GM23248 (cell line): ENCODE data around the gene TBC1D10A. TPM values are rescaled to one million over a fixed set of nuclear protein-coding genes. Genes with fewer than 3 reads are reported as not detected.
A peak's percentile ranks its signal among the peaks of the same experiment; 100 is the strongest.

Source experiments
- DNase-seq: peaks from one replicate; pipeline ENCODE4 v3.0.0-alpha.2; 2015
- H2AFZ ChIP-seq: fragments of 200-600 bp; sonication (generic); 2 replicates; pipeline ENCODE4 v1.6.1; 2016; ENCODE audit warnings: antibody characterized with exemption
- H3F3A ChIP-seq: fragments of 200-600 bp; sonication (generic); 2 replicates; pipeline ENCODE4 v1.6.1; 2016; ENCODE audit warnings: mild to moderate bottlenecking, antibody characterized with exemption, mixed run types; ENCODE audit not compliant: insufficient read depth
- H3K27ac ChIP-seq: fragments of 200-600 bp; sonication (generic); 2 replicates; pipeline ENCODE4 v1.5.1; 2016; ENCODE audit warnings: mild to moderate bottlenecking
- H3K27me3 ChIP-seq: fragments of 200-600 bp; sonication (generic); replicated peaks from 2 replicates; pipeline ENCODE4 v1.6.1; 2016; ENCODE audit warnings: mild to moderate bottlenecking; ENCODE audit not compliant: insufficient read depth
- H3K36me3 ChIP-seq: fragments of 200-600 bp; sonication (generic); 2 replicates; pipeline ENCODE4 v1.6.1; 2016; ENCODE audit warnings: low read depth, mild to moderate bottlenecking
- H3K4me1 ChIP-seq: fragments of 200-600 bp; sonication (generic); 2 replicates; pipeline ENCODE4 v1.6.1; 2016; ENCODE audit warnings: mild to moderate bottlenecking; ENCODE audit not compliant: insufficient read depth
- H3K4me2 ChIP-seq: fragments of 200-600 bp; sonication (generic); one replicate; pipeline ENCODE4 v1.6.1; 2016; ENCODE audit warnings: mild to moderate bottlenecking; ENCODE audit not compliant: unreplicated experiment
- H3K4me3 ChIP-seq: fragments of 200-600 bp; sonication (generic); 2 replicates; pipeline ENCODE4 v1.5.1; 2016; ENCODE audit warnings: mild to moderate bottlenecking
- H3K79me2 ChIP-seq: fragments of 200-600 bp; sonication (generic); 2 replicates; pipeline ENCODE4 v1.6.1; 2016; ENCODE audit warnings: mild to moderate bottlenecking; ENCODE audit not compliant: insufficient read depth
- H3K9ac ChIP-seq: fragments of 200-600 bp; sonication (generic); 2 replicates; pipeline ENCODE4 v1.6.1; 2016; ENCODE audit warnings: mild to moderate bottlenecking
- H3K9me2 ChIP-seq: fragments of 200-600 bp; sonication (generic); 2 replicates; pipeline ENCODE4 v1.6.1; 2016; ENCODE audit warnings: mixed run types, mild to moderate bottlenecking, moderate library complexity; ENCODE audit not compliant: insufficient read depth
- H3K9me3 ChIP-seq: fragments of 200-600 bp; sonication (generic); one replicate; pipeline ENCODE4 v1.6.1; 2017; ENCODE audit warnings: low read depth
- H4K20me1 ChIP-seq: fragments of 200-600 bp; sonication (generic); 2 replicates; pipeline ENCODE4 v1.6.0; 2016; ENCODE audit not compliant: insufficient read depth
- EZH2 ChIP-seq: fragments of 200-600 bp; sonication (generic); IDR thresholded peaks from 2 replicates; pipeline ENCODE4 v1.6.1; 2018; ENCODE audit warnings: antibody characterized with exemption, mild to moderate bottlenecking; ENCODE audit not compliant: insufficient read depth, poor library complexity, severe bottlenecking
- EZH2phosphoT487 ChIP-seq: fragments of 200-600 bp; sonication (generic); IDR thresholded peaks from 2 replicates; pipeline ENCODE4 v1.6.1; 2018; ENCODE audit warnings: antibody characterized with exemption, moderate library complexity, mild to moderate bottlenecking, low read depth; ENCODE audit not compliant: insufficient read depth
- WGBS, 2 experiments: methylation state at CpG; one replicate each; pipeline ENCODE4 v1.1.6; 2015 to 2017; ENCODE audit warnings: low lambda C conversion rate in 2 of 2, low coverage in 1 of 2; ENCODE audit errors: missing lambda C conversion rate in 2 of 2; 5-methylcytosine and 5-hydroxymethylcytosine counted together
- in situ Hi-C: fragments of 300-500 bp; cut with MboI; formaldehyde crosslinking; loops from 2 replicates; pipeline ENCODE4 v1.15.0; 2020
- polyA plus RNA-seq: library from polyadenylated mRNA; unstranded; fragments of >200 nt; fragmentation: Nextera tagmentation; extraction: Ambion mirVana; gene quantifications from 2 replicates; pipeline ENCODE4 v1.2.1, GENCODE V29; 2016
- total RNA-seq: library from RNA; depleted of rRNA; stranded (reverse); fragments of >200 nt; shearing (Covaris generic); gene quantifications from 2 replicates; pipeline ENCODE4 v1.2.3, GENCODE V29; 2014

Gene TBC1D10A
- total and polyA plus RNA-seq, 2 experiments from 2014 or later: 16.9 to 21.9 TPM

DNA sequence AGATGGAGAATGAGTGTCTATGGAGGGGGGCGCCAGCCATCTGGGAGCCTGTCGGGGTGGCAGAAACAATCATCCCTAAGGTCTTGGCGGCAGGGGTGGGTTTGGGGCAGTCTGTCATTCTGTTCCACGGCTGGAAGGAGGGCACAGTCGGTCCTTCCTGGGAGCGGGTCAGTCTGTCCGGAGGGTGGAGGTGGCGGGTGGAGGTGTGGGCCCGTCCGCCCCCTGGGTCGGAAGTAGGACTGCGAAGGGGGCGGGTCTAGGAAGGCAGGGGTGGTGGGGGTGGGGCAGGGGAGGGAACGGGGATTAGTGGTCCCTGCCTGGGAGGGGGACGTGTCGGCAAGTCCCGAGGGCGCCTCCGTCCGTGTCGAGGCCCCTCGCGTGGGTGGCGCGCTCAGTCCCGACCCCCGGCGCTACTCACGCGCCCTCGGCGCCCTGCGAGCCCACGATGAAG, 461 bp downstream of the TBC1D10A start:
- H3K4me2 ChIP-seq: peak overlapping the region; percentile 94
- H3K27me3 ChIP-seq: no peaks in the 10 kb centered on the region
- H3F3A ChIP-seq: peaks cover 28% of the 10 kb centered on the region
- peak overlapping the region; percentile 79 for H3K4me3 ChIP-seq
- in situ Hi-C loops: no loop called here
- TF ChIP-seq EZH2phosphoT487: no peak
- TF ChIP-seq EZH2: no peak
- H3K36me3 ChIP-seq: no peaks in the 10 kb centered on the region
- H3K79me2 ChIP-seq: peaks cover 41% of the 10 kb centered on the region
- 1% methylated on average over 34 of the region's 34 CpGs; no CpG with 5 or more reads in 1 of the 2 experiments for WGBS, 2 experiments
- no peaks in the 10 kb centered on the region for H3K9me3 ChIP-seq
- H3K9ac ChIP-seq: peak overlapping the region; percentile 91
- no peaks in the 10 kb centered on the region for H3K9me2 ChIP-seq
- peak overlapping the region; percentile 53; the same call in 1 of the 2 replicates for H2AFZ ChIP-seq
- H3K4me1 ChIP-seq: peaks cover 18% of the 10 kb centered on the region
- no peaks in the 10 kb centered on the region for H4K20me1 ChIP-seq
- peak overlapping the region; percentile 79 for H3K27ac ChIP-seq
- DNase-seq: peak; percentile 56

DNA sequence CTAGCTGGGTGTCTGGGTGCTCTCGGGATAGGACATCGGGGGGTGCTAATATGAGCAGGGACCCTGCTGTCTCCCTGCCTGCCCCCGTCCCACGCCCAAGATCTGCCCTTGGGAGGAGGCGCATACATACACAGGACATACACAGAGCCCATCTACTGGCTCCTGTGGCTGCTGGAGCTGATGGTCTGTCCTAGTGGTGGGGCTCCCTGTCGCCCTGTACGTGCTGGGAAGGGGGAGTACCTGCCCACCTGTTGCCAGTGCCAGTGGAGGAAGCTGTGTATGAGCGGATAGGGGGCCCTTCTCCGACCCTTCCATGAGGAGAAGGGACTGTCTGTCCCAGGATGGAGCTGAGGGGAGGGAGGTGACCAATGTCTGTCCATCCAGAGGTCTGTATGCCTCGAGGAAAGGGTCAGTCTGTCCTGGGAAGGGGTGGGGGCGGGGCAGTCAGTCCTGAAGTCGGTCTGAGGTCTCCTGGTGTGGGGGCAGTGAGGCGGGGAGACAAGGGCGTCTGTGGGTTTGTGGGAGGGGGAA, 952 bp downstream of the TBC1D10A start:
- peak overlapping the region; percentile 91 for H3K9ac ChIP-seq
- WGBS, 2 experiments: 10% methylated on average over 11 to 14 of the region's 14 CpGs
- H3K4me2 ChIP-seq: peak overlapping the region; percentile 94

DNA sequence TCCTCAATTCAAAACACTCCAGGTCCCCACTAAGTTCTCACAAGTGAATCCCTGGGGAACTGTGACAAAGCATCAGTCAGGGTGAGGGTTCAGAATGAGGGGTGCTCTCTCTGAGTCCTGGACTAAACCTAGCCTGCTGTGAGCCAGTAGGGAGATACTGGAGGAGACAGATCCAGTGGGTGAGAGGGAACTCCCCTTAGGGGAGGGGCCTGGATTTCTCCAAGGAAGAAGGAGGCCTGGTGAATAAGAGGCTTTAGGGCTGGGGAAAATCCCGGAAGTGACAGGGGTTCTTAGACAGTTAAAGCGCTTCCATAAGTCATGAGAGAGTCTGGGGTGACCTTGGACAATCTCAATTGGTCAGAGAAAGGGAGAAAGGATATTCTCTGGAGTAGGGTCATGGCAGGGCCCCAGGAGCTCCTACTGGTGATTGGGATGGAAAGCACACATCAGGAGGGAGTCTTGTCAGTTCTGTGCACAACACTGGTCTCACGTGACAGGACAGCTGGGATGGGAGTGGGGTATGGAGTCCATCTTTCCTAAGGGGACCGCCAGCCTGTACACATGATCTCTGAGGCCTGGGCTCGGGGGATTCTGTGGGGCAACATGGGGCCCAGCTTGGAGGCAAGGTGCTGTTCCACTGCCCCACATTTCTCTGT, 1.5 kb downstream of the TBC1D10A start:
- peaks cover 18% of the 10 kb centered on the region for H3K4me1 ChIP-seq
- H3K36me3 ChIP-seq: no peaks in the 10 kb centered on the region
- H3K79me2 ChIP-seq: peaks cover 52% of the 10 kb centered on the region
- H3K27ac ChIP-seq: peak overlapping the region; percentile 79
- H2AFZ ChIP-seq: no peak overlapping the region
- peak overlapping the region; percentile 79 for H3K4me3 ChIP-seq
- DNase-seq: peak; percentile 94
- H4K20me1 ChIP-seq: no peaks in the 10 kb centered on the region
- no peaks in the 10 kb centered on the region for H3K9me3 ChIP-seq
- no peaks in the 10 kb centered on the region for H3K9me2 ChIP-seq
- no peaks in the 10 kb centered on the region for H3K27me3 ChIP-seq
- in situ Hi-C loops: no loop called here
- peak overlapping the region; percentile 91 for H3K9ac ChIP-seq
- peaks cover 27% of the 10 kb centered on the region for H3F3A ChIP-seq
- peak overlapping the region; percentile 94 for H3K4me2 ChIP-seq
- 4% methylated on average over 5 of the region's 5 CpGs for WGBS, 2 experiments
- no peak for TF ChIP-seq EZH2
- no peak for TF ChIP-seq EZH2phosphoT487

More for the DNA sequence above, 952 bp downstream of the TBC1D10A start:
- Histone ChIP-seq H3K4me1 (peaks cover 18% of the 10 kb centered on the region), H4K20me1 (no peaks in the 10 kb centered on the region), H2AFZ (no peak overlapping the region), H3K4me3 (peak overlapping the region; percentile 79), H3F3A (peaks cover 27% of the 10 kb centered on the region), H3K36me3 (no peaks in the 10 kb centered on the region), H3K27me3 (no peaks in the 10 kb centered on the region), H3K27ac (peak overlapping the region; percentile 79), H3K9me2 (no peaks in the 10 kb centered on the region), H3K79me2 (peaks cover 46% of the 10 kb centered on the region), H3K9me3 (no peaks in the 10 kb centered on the region)
- peak; percentile 27 for DNase-seq
- TF ChIP-seq EZH2phosphoT487 (no peak), EZH2 (no peak)
- in situ Hi-C loops: no loop called here

- Histone ChIP-seq H3K9ac (peak overlapping the region; percentile 91), H3K4me2 (peak overlapping the region; percentile 94), H3K27ac (peak overlapping the region; percentile 79), H3K4me1 (peaks cover 18% of the 10 kb centered on the region), H3K27me3 (no peaks in the 10 kb centered on the region), H2AFZ (no peak overlapping the region), H3K4me3 (peak overlapping the region; percentile 79), H3K79me2 (peaks cover 62% of the 10 kb centered on the region), H3K9me2 (no peaks in the 10 kb centered on the region), H4K20me1 (no peaks in the 10 kb centered on the region), H3K9me3 (no peaks in the 10 kb centered on the region), H3F3A (peaks cover 27% of the 10 kb centered on the region), H3K36me3 (no peaks in the 10 kb centered on the region)
- peak; percentile 77 for DNase-seq
- WGBS, 2 experiments: 18 to 27% methylated on average over 8 of the region's 8 CpGs
- TF ChIP-seq EZH2phosphoT487 (no peak), EZH2 (no peak)
- in situ Hi-C loops: no loop called here
Observed at GRCh38 chr22:30324014-30324730, 2.6 kb downstream of the TBC1D10A start.
